Right atrium auricular region (tissue), 2 donors: ENCODE measurements around the gene COL19A1. TPM values are rescaled to one million over a fixed set of nuclear protein-coding genes. Genes with fewer than 3 reads are reported as not detected.

Experiments
- DNase-seq: peaks from one replicate; pipeline ENCODE4 v3.0.0-alpha.2; 2019; ENCODE audit warnings: low spot score
- H3K27ac ChIP-seq, 2 donors: fragments of 200-600 bp; sonication (generic); 1 replicate in 1 of 2; 2 replicates in 1 of 2; pipeline ENCODE4 v1.5.1; 2016 to 2019
- H3K27me3 ChIP-seq, 2 donors: fragments of 200-600 bp; sonication (generic); one replicate each; pipeline versions ENCODE4 v1.5.1 to v1.6.0; 2017 to 2019
- H3K36me3 ChIP-seq: fragments of 200-600 bp; sonication (generic); one replicate; pipeline ENCODE4 v1.5.1; 2016
- H3K4me1 ChIP-seq, 2 donors: fragments of 200-600 bp; sonication (generic); one replicate each; pipeline versions ENCODE4 v1.5.1 to v1.6.0; 2017 to 2019
- H3K4me3 ChIP-seq, 2 donors: fragments of 200-600 bp; sonication (generic); 1 replicate in 1 of 2; 2 replicates in 1 of 2; pipeline ENCODE4 v1.5.1; 2017 to 2019; ENCODE audit warnings: mild to moderate bottlenecking in 1 of 2, moderate library complexity in 1 of 2
- H3K9me3 ChIP-seq, 2 donors: fragments of 200-600 bp; sonication (generic); one replicate each; pipeline ENCODE4 v1.5.1; 2019
- total RNA-seq, 2 donors: library from RNA; depleted of rRNA; stranded (reverse); fragments of >200 nt; gene quantifications; one replicate each; pipeline ENCODE4 v1.1.0, GENCODE V29; 2016
- TF ChIP-seq, protein P1 (sequence below), 2 donors: fragments of 200-600 bp; sonication (generic); IDR thresholded peaks; one replicate each; pipeline ENCODE4 v1.5.1; 2019; ENCODE audit warnings: antibody characterized with exemption in 2 of 2

COL19A1 gene
- total RNA-seq, 2 donors from 2014 or later: 2.7 to 3.9 TPM

DNA sequence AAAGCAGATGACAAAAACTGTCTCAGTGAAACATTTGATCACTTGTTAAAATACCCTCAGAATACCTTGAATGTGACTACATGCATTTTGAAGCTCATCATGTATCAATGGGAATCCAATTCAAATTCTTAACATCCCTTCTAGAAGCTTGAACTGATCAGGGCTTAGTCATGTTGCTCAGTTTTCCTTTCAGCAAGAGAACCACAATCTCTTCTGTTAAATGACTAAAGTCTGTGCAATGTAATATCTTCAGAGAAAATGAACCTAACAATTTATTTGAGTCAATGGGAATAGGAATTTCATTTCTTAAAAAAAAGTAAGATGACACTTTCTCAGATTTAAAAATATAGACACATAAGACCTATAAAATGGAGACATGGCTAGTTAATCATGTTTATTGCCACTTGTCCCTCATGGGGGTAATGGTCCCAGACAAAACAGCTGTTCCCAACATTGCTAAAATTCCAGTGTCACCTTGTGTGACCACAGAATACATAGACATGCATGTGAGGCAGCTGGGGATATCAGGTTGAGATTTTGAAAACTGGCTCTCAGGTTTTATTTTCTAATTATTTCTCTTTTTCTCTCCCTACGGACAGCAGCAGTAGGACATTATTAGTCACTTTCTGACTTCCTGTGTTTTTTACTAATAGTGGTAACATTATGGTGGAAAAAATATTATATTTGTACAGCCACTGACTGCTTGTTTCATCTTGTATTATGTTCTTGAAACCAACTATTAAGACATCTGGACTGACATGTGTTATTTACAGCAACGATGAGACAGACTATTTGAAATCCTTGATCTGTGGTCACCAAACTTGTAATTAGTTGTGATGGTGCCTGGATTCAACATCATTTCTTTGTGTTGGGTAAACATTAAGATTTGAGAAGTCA lies 244.0 kb downstream of the COL19A1 start:
- no peak for DNase-seq
- TF ChIP-seq, protein P1, sequence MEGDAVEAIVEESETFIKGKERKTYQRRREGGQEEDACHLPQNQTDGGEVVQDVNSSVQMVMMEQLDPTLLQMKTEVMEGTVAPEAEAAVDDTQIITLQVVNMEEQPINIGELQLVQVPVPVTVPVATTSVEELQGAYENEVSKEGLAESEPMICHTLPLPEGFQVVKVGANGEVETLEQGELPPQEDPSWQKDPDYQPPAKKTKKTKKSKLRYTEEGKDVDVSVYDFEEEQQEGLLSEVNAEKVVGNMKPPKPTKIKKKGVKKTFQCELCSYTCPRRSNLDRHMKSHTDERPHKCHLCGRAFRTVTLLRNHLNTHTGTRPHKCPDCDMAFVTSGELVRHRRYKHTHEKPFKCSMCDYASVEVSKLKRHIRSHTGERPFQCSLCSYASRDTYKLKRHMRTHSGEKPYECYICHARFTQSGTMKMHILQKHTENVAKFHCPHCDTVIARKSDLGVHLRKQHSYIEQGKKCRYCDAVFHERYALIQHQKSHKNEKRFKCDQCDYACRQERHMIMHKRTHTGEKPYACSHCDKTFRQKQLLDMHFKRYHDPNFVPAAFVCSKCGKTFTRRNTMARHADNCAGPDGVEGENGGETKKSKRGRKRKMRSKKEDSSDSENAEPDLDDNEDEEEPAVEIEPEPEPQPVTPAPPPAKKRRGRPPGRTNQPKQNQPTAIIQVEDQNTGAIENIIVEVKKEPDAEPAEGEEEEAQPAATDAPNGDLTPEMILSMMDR (IDR thresholded peaks at IDR 0.05): no peak
- H3K27ac ChIP-seq: no peak overlapping the region
- no peak overlapping the region for H3K4me3 ChIP-seq
- no peaks in the 10 kb centered on the region for H3K9me3 ChIP-seq
- no peaks in the 10 kb centered on the region for H3K36me3 ChIP-seq
- no peaks in the 10 kb centered on the region for H3K27me3 ChIP-seq
- H3K4me1 ChIP-seq: no peaks in the 10 kb centered on the region

DNA sequence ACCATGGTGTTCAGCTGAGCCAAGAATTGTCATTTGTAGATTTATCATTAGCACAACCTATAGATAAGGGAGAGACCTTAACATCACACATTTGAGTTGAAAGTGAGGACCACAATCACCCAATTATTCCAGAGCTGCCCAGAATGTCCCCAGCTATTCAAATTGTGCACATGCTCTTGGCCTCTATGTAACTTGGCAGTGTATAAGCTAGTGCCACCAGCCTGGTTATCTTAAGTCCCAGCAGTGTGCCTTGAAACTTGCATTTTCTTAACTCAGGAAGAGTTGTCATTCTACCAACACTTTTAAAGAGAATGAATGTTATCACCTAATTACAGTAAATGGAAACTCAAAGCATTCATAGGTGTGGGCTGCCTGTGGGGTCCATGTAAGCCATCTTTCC lies 245.4 kb downstream of the COL19A1 start:
- no peaks in the 10 kb centered on the region for H3K36me3 ChIP-seq
- no peaks in the 10 kb centered on the region for H3K9me3 ChIP-seq
- DNase-seq: no peak
- TF ChIP-seq, protein P1 (IDR thresholded peaks at IDR 0.05): no peak
- H3K27me3 ChIP-seq: no peaks in the 10 kb centered on the region
- no peaks in the 10 kb centered on the region for H3K4me1 ChIP-seq
- no peak overlapping the region for H3K4me3 ChIP-seq
- H3K27ac ChIP-seq: no peak overlapping the region

DNA sequence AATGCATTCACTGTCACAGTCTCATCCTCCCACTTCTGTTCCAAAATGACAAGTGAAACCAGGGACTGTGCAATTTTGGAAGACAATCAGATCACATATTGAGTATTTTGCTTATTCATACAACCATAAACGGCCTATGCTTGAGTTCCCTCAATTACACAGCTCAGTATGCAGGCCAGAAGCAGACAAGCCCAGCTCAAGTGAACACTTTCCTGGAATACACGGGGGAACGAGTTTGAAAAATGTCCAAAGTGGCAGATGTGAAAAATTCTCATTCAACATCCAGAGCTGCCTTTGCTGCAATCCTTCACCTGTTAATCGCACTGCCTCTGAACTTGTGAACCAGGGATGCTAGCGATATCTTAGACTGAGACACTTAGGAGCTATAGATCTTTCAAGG lies 246.4 kb downstream of the COL19A1 start:
- H3K4me3 ChIP-seq: no peak overlapping the region
- no peak overlapping the region for H3K27ac ChIP-seq
- no peak for DNase-seq
- H3K9me3 ChIP-seq: no peaks in the 10 kb centered on the region
- H3K36me3 ChIP-seq: no peaks in the 10 kb centered on the region
- TF ChIP-seq, protein P1 (IDR thresholded peaks at IDR 0.05): no peak
- no peaks in the 10 kb centered on the region for H3K4me1 ChIP-seq
- no peaks in the 10 kb centered on the region for H3K27me3 ChIP-seq

DNA sequence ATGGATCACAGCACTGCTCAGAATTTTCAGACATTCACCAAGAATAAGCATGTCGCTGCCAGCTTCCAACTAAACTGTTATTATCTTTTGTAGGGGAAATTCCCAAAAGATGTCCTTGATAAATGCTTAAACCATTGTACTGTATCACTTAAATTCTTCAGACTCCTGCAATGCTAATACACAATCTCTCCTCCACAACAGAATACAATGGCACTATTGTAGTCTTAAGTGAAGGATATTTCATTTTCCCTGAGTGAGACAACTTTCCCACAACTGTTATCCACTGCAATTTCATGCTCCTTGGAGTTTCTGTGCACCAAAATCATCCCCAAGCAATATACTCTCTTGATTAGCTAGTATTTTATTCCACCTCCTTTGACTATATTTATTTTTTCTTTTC lies 246.8 kb downstream of the COL19A1 start:
- H3K36me3 ChIP-seq: no peaks in the 10 kb centered on the region
- TF ChIP-seq, protein P1 (IDR thresholded peaks at IDR 0.05): no peak
- no peak overlapping the region for H3K27ac ChIP-seq
- no peak for DNase-seq
- no peak overlapping the region for H3K4me3 ChIP-seq
- no peaks in the 10 kb centered on the region for H3K4me1 ChIP-seq
- H3K27me3 ChIP-seq: no peaks in the 10 kb centered on the region
- no peaks in the 10 kb centered on the region for H3K9me3 ChIP-seq

DNA sequence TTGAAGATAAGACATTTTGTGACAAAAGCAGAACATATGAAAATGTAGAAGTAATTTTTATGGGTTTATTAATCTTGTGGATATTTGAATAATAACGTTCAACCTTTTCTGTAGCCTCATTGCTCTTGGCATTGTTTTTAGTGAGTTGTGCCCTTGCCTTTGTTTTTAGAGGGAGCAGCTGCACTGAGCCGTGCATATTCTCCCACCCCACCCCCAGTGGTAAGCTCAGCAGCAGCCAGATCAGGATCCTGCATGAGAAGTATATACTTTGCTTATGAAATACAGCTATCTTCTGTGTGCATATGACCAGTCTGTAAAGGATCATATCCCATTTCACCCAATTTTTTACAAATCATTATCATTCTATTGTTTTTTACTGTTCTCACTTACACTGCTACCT lies 252.3 kb downstream of the COL19A1 start:
- Histone ChIP-seq H3K27ac (no peak overlapping the region), H3K27me3 (no peaks in the 10 kb centered on the region), H3K9me3 (no peaks in the 10 kb centered on the region), H3K4me1 (no peaks in the 10 kb centered on the region), H3K36me3 (no peaks in the 10 kb centered on the region), H3K4me3 (no peak overlapping the region)
- TF ChIP-seq, protein P1 (IDR thresholded peaks at IDR 0.05): no peak
- no peak for DNase-seq
